ENCODE data around the gene SLC28A2. TPM values are rescaled to one million over a fixed set of nuclear protein-coding genes. Genes with fewer than 3 reads are reported as not detected.

SLC28A2 gene
- total and polyA plus RNA-seq, 2 donors (not counting 1 experiment from before 2014, with no cell fraction given): not detected

DNA sequence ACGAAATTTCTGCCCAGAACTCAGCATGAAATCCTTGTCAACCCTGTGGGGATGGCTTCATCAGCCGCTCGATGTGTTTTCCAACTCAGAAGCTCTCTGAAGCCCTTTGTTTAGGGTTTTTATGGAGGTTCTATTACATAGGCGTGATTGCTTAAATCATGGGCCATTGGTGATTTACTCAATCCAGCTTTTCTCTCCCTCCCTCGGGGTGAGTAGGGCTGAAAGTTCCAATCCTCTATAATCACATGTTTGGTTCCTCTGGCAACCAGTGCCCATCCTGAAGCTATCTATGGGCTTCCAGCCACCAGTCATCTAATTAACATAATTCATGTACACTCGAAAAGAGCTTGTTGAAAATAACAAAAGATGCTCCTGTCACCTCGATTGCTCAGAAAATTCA lies 74.7 kb downstream of the SLC28A2 start:
- H3K36me3 ChIP-seq (replicated peaks in 1 of 2; ENCODE audit: control extremely low read depth in 1 of 2, control insufficient read depth in 1 of 2, extremely low read depth in 1 of 2, insufficient read depth in 2 of 2, low read length in 1 of 2): no peaks in the 10 kb centered on the region
- TF ChIP-seq, protein P1, sequence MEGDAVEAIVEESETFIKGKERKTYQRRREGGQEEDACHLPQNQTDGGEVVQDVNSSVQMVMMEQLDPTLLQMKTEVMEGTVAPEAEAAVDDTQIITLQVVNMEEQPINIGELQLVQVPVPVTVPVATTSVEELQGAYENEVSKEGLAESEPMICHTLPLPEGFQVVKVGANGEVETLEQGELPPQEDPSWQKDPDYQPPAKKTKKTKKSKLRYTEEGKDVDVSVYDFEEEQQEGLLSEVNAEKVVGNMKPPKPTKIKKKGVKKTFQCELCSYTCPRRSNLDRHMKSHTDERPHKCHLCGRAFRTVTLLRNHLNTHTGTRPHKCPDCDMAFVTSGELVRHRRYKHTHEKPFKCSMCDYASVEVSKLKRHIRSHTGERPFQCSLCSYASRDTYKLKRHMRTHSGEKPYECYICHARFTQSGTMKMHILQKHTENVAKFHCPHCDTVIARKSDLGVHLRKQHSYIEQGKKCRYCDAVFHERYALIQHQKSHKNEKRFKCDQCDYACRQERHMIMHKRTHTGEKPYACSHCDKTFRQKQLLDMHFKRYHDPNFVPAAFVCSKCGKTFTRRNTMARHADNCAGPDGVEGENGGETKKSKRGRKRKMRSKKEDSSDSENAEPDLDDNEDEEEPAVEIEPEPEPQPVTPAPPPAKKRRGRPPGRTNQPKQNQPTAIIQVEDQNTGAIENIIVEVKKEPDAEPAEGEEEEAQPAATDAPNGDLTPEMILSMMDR (IDR thresholded peaks at IDR 0.05): no peak
- no peak for TF ChIP-seq EZH2 (IDR thresholded peaks at IDR 0.05; ENCODE audit: borderline replicate concordance, insufficient read depth, low read depth, low read length, poor library complexity, severe bottlenecking)
- peaks cover 0 to 11% (median 4%) of the 10 kb centered on the region in 4 experiments for H3K27me3 ChIP-seq (replicated peaks in 1 of 4; ENCODE audit: control extremely low read depth in 1 of 4, control insufficient read depth in 3 of 4, insufficient read depth in 4 of 4, low read length in 3 of 4)
- intact Hi-C loops (cut with micrococcal nuclease): no loop called here
- no peaks in the 10 kb centered on the region for H3K4me1 ChIP-seq (ENCODE audit: control insufficient read depth in 2 of 2, insufficient read depth in 2 of 2, low read length in 2 of 2)
- no peaks in the 10 kb centered on the region for H3K79me2 ChIP-seq (ENCODE audit: control insufficient read depth, insufficient read depth, low read length)
- no peak overlapping the region for H2AFZ ChIP-seq (ENCODE audit: insufficient read depth, low read depth, low read length, poor library complexity, severe bottlenecking)
- no peak overlapping the region for H3K4me2 ChIP-seq (replicated peaks; ENCODE audit: low read depth, low read length, poor library complexity, severe bottlenecking)
- ChIA-PET POLR2A (no interaction called here), CTCF (interaction anchor here (0.7 kb wide), 1 partner anchor 1123 kb away, joined by 3 read pairs; no protein-coding TSS in a partner anchor)
- ATAC-seq (ENCODE audit: low read depth) (no peak), DNase-seq (no peak)
- Mint-ChIP-seq H3K9me3 (ENCODE audit: insufficient read depth) (no peaks in the 10 kb centered on the region), H3K27ac (no peak overlapping the region), H3K4me3 (no peak overlapping the region), H3K27me3 (peaks cover 40% of the 10 kb centered on the region), H3K4me1 (no peaks in the 10 kb centered on the region)
- 69% methylated on average over 4 of the region's 7 CpGs for WGBS (ENCODE audit: insufficient coverage)
- no peak overlapping the region for H3K4me3 ChIP-seq (ENCODE audit: control extremely low read depth in 1 of 5, extremely low read depth in 1 of 5, insufficient read depth in 1 of 5, low read depth in 2 of 5, low read length in 4 of 5)
- H4K20me1 ChIP-seq (ENCODE audit: control insufficient read depth, insufficient read depth, low read length, poor library complexity, severe bottlenecking): no peaks in the 10 kb centered on the region
- no peak overlapping the region for H3K9ac ChIP-seq (ENCODE audit: low read length)
- no peaks in the 10 kb centered on the region for H3K9me3 ChIP-seq (ENCODE audit: control extremely low read depth in 1 of 3, control insufficient read depth in 2 of 3, insufficient read depth in 1 of 3, low read length in 2 of 3)
- H3K27ac ChIP-seq (ENCODE audit: low read length in 2 of 2): no peak overlapping the region

Other genes starting within 250 kb of the SLC28A2 start
- gene SORD, start 229.0 kb upstream of the SLC28A2 start, total RNA-seq: 24.3 and 25.8 TPM in 2 replicates
- gene SORD, start 229.0 kb upstream of the SLC28A2 start, polyA plus RNA-seq: 20.5 and 22.2 TPM in 2 replicates
- gene DUOX2, start 138.1 kb upstream of the SLC28A2 start, total RNA-seq: 0.29 and 0.32 TPM in 2 replicates
- gene DUOX2, start 138.1 kb upstream of the SLC28A2 start, polyA plus RNA-seq: not detected in 2 replicates
- gene DUOXA2, start 137.9 kb upstream of the SLC28A2 start, total RNA-seq: not detected in 2 replicates
- not detected in 2 replicates for gene DUOXA2, start 137.9 kb upstream of the SLC28A2 start, polyA plus RNA-seq
- gene DUOXA1, start 122.4 kb upstream of the SLC28A2 start, total RNA-seq: 0.74 TPM in 1 of 2 replicates, not detected in the other
- 0.03 and 1.1 TPM in 2 replicates for gene DUOXA1, start 122.4 kb upstream of the SLC28A2 start, polyA plus RNA-seq
- gene DUOX1, start 122.2 kb upstream of the SLC28A2 start, total RNA-seq: 0.15 and 0.27 TPM in 2 replicates
- not detected in 2 replicates for gene DUOX1, start 122.2 kb upstream of the SLC28A2 start, polyA plus RNA-seq
- gene SHF, start 64.3 kb upstream of the SLC28A2 start, total RNA-seq: 15.4 and 16.9 TPM in 2 replicates
- 0.76 and 1.6 TPM in 2 replicates for gene SHF, start 64.3 kb upstream of the SLC28A2 start, polyA plus RNA-seq
- 16.6 and 18.2 TPM in 2 replicates for gene GATM, start 126.3 kb downstream of the SLC28A2 start, total RNA-seq
- 7.3 and 9.6 TPM in 2 replicates for gene GATM, start 126.3 kb downstream of the SLC28A2 start, polyA plus RNA-seq

Measured in B cell (primary cell).